Astrocyte of the cerebellum (primary cell): ENCODE measurements around the gene GMDS.

Source experiments
- DNase-seq: peaks from one replicate; pipeline ENCODE4 v3.0.0-alpha.2; 2011; ENCODE audit warnings: low read depth
- H3K4me3 ChIP-seq: 2 replicates; pipeline ENCODE4 v1.5.1; 2011; ENCODE audit warnings: mild to moderate bottlenecking, low read depth, low read length, moderate library complexity
- in situ Hi-C: cut with HindIII; loops from 2 replicates; pipeline ENCODE4 v1.10.0; 2017; ENCODE audit warnings: low sequenced_read_pairs
- TF ChIP-seq, protein P1 (sequence below): IDR thresholded peaks from 2 replicates; pipeline ENCODE4 v1.5.1; 2012; ENCODE audit warnings: low read length, low read depth, moderate library complexity, mild to moderate bottlenecking; ENCODE audit errors: missing control alignments

Gene GMDS

GRCh38 chr6:2134554-2134953 is 110.9 kb downstream of the GMDS start:
- DNase-seq, result no peak
- no peak overlapping the region for H3K4me3 ChIP-seq
- in situ Hi-C loops, result no loop called here
- TF ChIP-seq, protein P1, sequence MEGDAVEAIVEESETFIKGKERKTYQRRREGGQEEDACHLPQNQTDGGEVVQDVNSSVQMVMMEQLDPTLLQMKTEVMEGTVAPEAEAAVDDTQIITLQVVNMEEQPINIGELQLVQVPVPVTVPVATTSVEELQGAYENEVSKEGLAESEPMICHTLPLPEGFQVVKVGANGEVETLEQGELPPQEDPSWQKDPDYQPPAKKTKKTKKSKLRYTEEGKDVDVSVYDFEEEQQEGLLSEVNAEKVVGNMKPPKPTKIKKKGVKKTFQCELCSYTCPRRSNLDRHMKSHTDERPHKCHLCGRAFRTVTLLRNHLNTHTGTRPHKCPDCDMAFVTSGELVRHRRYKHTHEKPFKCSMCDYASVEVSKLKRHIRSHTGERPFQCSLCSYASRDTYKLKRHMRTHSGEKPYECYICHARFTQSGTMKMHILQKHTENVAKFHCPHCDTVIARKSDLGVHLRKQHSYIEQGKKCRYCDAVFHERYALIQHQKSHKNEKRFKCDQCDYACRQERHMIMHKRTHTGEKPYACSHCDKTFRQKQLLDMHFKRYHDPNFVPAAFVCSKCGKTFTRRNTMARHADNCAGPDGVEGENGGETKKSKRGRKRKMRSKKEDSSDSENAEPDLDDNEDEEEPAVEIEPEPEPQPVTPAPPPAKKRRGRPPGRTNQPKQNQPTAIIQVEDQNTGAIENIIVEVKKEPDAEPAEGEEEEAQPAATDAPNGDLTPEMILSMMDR, result no peak

- in situ Hi-C loops, result no loop called here
- H3K4me3 ChIP-seq, result no peak overlapping the region
- TF ChIP-seq, protein P1, result no peak
- no peak for DNase-seq
Measured at GRCh38 chr6:2133716-2134310, 111.6 kb downstream of the GMDS start.

DNA sequence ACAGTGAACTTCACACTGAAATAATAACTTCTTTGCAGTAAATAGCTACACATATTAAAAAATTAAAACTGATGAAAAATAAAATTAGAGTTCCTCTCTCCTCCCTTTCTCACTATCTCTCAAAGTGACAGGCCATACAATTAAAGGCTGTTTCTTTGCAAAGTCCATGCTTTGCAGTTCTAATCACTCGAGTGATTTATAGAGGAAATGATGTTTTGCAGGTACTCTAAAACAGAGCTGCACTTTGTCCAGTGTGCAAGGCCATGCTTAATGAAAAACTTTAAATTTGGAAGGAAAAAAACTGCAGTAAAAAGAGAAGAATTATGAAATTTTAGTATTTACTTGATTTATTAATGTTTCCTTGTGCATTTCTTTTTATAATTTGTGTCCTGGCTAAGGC is 112.5 kb downstream of the GMDS start:
- in situ Hi-C loops, result no loop called here
- no peak overlapping the region for H3K4me3 ChIP-seq
- TF ChIP-seq, protein P1, result no peak
- DNase-seq, result no peak

DNA sequence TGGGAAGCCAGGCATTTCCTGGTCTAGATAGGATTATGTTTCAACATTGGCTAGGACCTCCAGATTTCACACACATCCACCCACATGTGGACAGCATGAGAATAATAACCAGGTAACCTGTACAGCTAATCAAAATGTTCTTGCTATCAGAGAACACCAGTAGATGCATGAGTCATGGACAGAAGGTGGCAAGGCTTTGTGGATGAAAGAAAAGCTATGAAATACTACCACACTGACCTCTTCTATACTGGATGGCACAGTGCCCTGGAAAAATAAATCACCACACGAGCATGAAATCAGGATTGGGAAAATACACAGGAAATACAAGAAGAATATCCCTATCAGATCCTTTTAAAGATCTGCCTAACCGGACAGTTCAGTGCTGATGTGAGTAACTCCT is 113.0 kb downstream of the GMDS start:
- in situ Hi-C loops, result no loop called here
- TF ChIP-seq, protein P1, result no peak
- no peak overlapping the region for H3K4me3 ChIP-seq
- no peak for DNase-seq

GRCh38 chr6:2129182-2129621 is 116.2 kb downstream of the GMDS start:
- in situ Hi-C loops, result no loop called here
- no peak for DNase-seq
- TF ChIP-seq, protein P1, result no peak
- no peak overlapping the region for H3K4me3 ChIP-seq

DNA sequence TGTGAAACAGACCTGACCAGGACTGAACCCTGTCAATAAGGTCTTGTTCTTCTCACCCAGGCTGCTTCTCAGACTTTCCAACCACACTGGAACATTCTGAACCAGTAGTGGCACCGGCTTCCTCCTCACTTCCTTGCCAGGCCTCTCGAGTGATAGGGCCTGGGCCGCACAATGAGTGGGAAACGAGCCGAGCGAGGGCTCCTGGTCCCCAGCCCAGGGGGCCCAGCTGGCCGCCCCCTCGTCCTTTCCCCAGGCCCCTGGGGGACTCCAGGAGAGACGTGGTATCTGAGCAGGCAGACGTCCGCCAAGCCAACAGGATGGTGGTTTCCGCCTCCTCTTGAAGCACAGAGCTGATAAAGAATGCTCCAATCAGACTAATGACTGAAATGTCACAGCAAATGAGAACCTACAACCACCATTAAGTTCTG is 117.9 kb downstream of the GMDS start:
- TF ChIP-seq, protein P1, result no peak
- no peak for DNase-seq
- no peak overlapping the region for H3K4me3 ChIP-seq
- in situ Hi-C loops, result no loop called here
